MV-4-11 (cell line): Measurements from ENCODE around the gene SRCIN1.
A peak's percentile ranks its signal among the peaks of the same experiment; 100 is the strongest.

Experiments
- DNase-seq: peaks from one replicate; lab custom pipeline; 2025; lab: John Stamatoyannopoulos, UW

The SRCIN1 gene

DNA sequence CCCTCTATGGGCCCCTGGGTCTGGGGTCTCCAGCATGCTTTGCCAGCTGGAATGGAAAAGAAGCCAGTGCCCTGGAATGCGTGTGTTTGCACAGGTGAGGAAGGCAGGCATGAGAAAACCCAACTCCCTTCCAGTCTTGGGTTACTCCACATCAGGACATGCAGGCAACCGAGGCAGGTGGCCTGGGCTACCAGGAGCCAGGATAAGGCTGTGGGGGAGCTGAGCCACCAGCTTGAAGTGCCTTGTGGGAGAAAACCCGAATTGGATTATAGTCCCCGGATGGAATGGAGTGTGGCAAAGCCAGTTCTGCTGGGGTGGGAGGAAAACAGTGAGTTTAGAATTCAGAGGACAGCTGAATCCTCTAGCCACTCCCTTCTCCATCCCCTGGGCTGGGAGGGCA is 7.2 kb downstream of the SRCIN1 start:
- peak; percentile 64 for DNase-seq

DNA sequence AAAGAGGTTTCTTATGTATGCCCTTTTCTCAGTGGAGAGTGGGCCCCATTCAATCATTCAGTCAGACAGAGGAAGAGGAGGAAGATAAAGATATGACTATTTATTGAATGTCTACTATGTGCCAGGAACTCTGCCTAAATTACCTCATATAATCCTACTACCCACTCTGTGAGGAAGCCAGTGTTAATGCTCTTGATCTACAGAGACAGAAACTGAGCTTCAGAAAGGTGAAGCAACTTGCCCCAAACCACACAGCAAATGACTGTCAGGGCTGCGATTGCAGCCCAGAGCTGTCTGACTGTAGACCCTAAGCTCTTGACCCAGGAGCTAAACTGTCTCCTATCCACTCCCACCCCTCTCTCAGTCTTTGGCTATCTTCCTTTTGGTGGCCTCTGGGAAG is 8.4 kb downstream of the SRCIN1 start:
- DNase-seq, result peak; percentile 72

- DNase-seq, result no peak
These were observed 9.1 kb downstream of the SRCIN1 start for GRCh38 chr17:38596651-38597050.

- DNase-seq, result no peak
These were observed 9.9 kb downstream of the SRCIN1 start for GRCh38 chr17:38595892-38596291.

GRCh38 chr17:38594152-38594551 is 11.6 kb downstream of the SRCIN1 start:
- DNase-seq, result no peak

DNA sequence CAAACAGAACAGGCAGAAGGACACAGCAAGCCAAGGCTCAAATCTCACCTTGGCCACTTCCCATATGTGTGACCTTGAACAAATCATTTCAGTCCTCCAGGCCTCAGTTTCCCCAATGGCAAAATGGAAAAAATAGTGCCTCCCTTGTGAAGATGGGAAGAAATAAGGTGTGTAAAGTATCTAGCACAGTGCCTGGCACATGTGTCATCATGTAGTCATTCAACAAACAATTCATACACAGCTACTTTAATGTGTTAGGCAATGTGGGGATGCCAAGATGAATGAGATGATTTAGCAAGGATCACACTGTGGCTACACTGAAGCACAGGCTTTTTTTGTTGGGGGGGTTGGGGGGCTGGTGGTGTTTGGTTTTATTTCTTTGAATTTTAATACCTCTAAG is 13.3 kb downstream of the SRCIN1 start:
- DNase-seq, result no peak

GRCh38 chr17:38591759-38592241 is 14.0 kb downstream of the SRCIN1 start:
- peak; percentile 95 for DNase-seq

- peak; percentile 95 for DNase-seq
These were observed 14.6 kb downstream of the SRCIN1 start for GRCh38 chr17:38590988-38591758.

DNA sequence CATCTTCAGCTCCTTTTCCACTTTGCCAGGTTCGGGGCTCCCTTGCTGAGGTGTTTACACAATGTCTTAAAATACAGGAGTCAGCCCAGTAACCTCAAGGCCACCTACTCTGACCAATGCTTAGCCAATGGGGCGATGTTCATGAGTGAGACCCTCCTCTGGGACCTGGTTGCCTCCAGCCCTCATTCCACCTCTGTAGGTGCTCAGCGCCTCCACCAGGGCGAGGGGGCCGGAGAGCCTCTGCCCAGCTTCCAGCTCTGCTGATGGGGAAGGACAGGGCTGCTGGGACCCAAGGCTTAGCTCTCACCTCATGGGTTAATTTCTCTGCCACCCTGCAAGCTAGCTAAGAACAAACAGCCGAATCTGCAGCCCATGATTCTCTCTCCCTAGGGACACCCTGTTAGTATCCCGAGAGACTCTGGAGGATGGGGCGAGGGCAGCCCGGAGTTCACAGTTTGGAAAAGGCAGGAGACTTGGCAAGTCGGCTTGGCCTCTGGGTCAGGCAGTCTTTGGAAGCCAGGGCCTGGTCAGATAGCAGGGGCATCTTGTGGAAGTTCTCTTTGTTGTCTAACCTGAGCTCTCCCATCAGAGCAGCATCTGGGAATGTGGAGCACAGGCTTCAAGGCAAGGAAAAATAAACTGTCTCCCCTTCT is 16.2 kb downstream of the SRCIN1 start:
- no peak for DNase-seq

DNA sequence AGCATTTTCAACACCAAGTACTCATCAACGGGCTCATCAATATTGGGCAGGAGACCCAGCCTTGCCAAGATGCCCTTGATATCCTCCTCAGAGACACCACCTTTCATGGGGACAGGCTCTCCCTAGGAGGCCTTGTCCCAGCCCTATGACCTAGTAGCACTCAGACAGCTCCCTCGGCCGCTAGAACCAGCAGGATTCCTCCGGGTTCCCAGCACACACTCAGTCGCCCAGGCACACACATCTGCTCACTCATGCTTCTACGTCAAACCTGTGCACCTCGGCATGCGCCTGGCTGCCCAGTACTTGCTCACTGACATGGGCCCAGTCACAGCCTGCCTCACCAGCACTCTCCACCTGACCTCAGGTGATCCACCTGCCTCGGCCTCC is 17.0 kb downstream of the SRCIN1 start:
- no peak for DNase-seq

DNA sequence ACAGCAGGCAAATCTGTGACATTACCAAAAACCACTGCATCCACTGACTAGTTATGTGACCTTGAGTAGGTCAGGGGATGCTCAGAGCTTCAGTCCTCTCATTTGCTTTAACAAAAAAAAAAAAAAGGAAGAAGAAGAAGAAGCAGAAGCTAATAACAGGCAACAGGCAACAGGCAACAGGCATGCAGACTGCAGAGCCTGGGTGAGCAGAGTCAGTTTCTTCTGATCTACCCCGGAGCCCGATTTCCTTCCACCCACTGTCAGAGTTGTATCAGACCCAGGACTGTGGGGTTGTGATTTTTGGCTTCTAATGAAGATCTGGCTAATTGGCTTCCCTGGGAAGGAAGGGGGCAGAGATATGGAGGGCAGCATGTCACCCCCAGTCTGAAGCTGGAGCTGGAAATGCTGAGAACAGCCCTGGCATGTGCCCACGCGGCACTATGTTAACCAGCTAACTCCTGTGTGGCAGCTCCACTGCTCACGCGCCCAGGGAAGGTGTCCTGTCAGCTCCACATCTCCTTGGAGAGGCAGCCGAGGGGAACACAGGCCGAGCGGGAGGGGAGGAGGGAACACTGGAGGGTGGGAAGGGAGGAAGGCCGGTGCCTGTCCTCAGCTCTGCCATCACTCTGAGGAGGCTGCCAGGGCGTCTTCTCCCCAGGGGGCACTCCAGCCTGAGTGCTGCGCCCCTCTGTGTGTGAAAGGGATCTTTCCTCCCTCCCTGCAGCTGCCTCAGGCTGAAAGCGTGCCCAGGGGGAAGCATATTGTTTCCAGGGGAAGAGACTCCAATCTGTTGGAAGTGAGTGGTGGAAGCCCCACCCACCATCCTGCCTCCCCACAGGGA is 17.6 kb downstream of the SRCIN1 start:
- DNase-seq, result peak; percentile 21

- DNase-seq, result peak; percentile 28
These were observed 18.5 kb downstream of the SRCIN1 start for GRCh38 chr17:38587203-38587602.

DNA sequence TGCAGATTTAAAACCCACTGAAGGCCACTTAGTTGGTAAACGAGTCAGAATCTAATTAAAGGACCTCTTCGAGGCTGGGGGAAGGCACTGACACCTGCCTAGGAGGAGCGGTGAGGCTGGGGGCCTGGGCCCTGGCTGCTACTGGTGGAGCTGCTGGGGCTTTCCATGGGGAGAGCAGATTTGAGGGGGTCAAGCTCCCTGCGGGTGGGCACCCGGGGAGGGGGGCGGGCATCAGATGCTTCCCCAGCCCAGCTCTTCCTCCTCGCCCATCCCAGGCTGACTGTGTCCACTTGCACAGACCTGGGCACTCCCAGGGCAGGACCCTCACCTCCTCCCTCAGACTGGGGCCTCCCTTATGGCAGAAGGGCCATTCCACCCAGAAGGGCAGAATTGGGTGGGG is 19.0 kb downstream of the SRCIN1 start:
- no peak for DNase-seq

DNA sequence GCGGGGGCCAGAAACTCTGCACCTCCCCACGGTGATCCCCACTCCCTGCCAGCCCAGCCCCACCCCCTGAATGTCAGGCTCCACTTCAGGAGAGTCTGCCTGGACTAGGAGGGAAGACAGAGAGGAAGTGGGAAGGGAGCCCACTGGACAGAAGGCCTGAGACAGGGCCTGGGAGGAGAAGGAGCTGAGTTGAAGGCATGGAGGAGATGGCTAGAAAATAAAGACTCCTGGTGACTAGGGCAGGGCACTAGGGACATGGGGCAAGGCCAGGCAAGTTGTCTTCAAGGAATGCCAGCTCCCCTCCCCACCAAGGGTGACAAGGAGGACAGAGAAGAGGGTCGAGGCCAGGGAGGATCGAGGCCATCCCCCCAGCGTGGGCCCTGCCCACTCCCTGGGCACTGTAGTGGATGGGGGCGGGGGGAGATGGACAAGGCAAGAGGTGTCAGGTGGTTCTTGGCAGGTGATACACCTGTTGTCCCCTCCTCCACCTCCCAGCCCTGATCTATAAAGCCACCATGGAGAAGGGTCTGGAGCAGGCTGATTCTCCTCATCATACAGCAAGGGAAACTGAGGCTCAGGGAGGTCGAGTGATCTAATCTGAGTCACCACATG is 19.7 kb downstream of the SRCIN1 start:
- DNase-seq, result no peak

- no peak for DNase-seq
These were observed 20.5 kb downstream of the SRCIN1 start for GRCh38 chr17:38585056-38585917.

DNA sequence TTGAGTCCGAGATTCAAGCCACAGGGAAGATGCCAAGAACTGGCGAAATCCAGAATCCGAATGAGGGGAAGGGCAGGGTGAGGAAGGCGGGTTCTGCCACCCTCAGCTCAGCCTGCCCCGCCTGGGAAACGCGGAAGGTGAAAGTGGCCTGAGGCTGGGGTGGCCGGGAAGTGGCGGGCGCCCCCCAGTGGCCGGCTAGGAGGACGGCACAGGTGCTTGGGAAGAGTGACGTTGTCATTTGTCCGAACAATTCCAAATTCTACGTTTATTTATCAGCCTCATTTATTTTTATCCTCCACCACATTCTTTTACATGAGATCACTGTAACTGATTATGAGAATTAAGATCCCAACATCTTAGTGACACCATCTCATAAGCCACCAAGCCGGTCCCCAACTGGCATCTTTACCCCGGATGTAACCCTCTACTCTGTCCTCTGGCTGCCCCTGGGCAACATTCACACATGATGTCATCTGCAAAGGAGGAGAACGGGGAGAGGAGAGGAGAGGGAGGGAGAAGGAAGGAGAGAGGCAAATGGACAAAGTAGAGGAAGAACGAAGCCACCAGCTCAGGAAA is 21.3 kb downstream of the SRCIN1 start:
- DNase-seq, result peak; percentile 31

DNA sequence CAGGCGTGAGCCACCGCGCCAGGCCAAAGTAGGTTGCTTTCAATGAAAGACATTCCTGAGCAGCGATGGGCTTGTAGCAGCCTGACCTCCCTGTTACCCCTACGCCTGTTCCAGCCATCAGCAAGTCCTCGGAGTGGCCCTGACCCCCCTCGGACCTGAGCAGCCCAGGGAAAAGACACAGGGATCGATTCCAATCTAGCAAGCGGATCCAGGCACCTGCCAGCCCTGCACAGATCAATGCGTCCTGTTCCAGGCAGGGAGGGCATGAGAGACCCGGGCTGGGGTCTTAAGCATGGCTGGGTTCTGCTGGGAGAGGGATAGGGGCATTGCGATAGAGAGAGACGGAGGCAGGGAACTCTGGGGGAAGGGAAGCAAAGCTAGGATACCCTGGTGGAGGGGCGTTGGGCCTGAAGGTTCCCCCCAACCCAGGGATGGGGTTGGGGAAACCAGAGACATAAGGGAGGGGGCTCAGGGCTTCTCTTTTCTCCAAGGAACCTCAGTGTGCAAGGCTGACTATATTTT is 21.9 kb downstream of the SRCIN1 start:
- DNase-seq, result no peak

GRCh38 chr17:38583176-38583575 is 22.6 kb downstream of the SRCIN1 start:
- DNase-seq, result no peak

DNA sequence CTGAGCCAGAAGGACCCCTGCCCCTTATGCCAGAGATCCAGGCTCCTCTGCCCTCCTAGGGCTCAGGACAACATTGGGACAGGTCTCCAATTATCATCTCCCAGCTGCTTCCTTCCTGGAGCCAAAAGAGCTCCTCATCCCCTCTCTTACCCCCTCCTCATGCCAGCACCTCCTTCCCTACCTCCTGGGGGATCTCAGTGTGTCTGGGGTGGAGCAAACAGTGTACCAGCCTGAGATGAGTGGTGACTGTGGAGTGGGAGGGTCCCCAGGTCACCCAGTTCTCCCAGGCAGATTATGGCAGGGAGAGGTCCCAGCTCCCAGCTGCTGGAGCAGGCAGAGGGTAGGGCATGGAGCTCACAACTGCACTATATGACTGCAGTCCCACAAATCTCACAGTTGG is 23.7 kb downstream of the SRCIN1 start:
- no peak for DNase-seq

- DNase-seq, result peak; percentile 47
These were observed 25.8 kb downstream of the SRCIN1 start for GRCh38 chr17:38579934-38580333.

- no peak for DNase-seq
These were observed 26.7 kb downstream of the SRCIN1 start for GRCh38 chr17:38579083-38579480.
